K562 (cell line): ENCODE measurements around the gene TMEM79. TPM values are rescaled to one million over a fixed set of nuclear protein-coding genes. Genes with fewer than 3 reads are reported as not detected.

Source experiments
- ARID2 ChIP-seq: fragments of 450-650 bp; IDR thresholded peaks from 2 replicates; pipeline ENCODE4 v1.6.1; 2017; ENCODE audit warnings: antibody characterized with exemption, mild to moderate bottlenecking
- BACH1 ChIP-seq: fragments of 200-800 bp; sonication (Bioruptor generic); IDR thresholded peaks from 2 replicates; pipeline ENCODE4 v1.6.1; 2016; ENCODE audit warnings: missing genetic modification characterization, missing compliant biosample characterization
- KLF16 ChIP-seq: IDR thresholded peaks from 2 replicates; pipeline ENCODE4 v1.6.1; 2016; ENCODE audit warnings: antibody characterized with exemption
- MTA2 ChIP-seq: fragments of 450-650 bp; IDR thresholded peaks from 2 replicates; pipeline ENCODE4 v1.6.1; 2016; ENCODE audit warnings: low read depth
- NRF1 ChIP-seq, 2 experiments: fragments of 450-650 bp; IDR thresholded peaks in 1 of 2; conservative IDR thresholded peaks in 1 of 2; 2 replicates each; pipeline ENCODE4 v1.6.1; 2014; ENCODE audit warnings: mild to moderate bottlenecking in 2 of 2
- RFX1 ChIP-seq: fragments of 450-650 bp; IDR thresholded peaks from 2 replicates; pipeline ENCODE4 v1.6.1; 2016; ENCODE audit warnings: mild to moderate bottlenecking, moderate library complexity
- TAF7 ChIP-seq: fragments of 450-650 bp; IDR thresholded peaks from 2 replicates; pipeline ENCODE4 v1.6.1; 2016; ENCODE audit warnings: missing genetic modification characterization, missing compliant biosample characterization
- VEZF1 ChIP-seq: fragments of 200-800 bp; sonication (Bioruptor generic); IDR thresholded peaks from 2 replicates; pipeline ENCODE4 v1.6.1; 2017; ENCODE audit warnings: missing genetic modification characterization, missing compliant biosample characterization
- XRCC3 ChIP-seq: fragments of 450-650 bp; IDR thresholded peaks from 2 replicates; pipeline ENCODE4 v1.6.1; 2017; ENCODE audit warnings: mild to moderate bottlenecking, moderate library complexity
- ZBTB1 ChIP-seq: sonication (generic); formaldehyde crosslinking; IDR thresholded peaks from 2 replicates; pipeline ENCODE4 v1.8.1; 2023; ENCODE audit warnings: missing genetic modification reagents, low read depth, mild to moderate bottlenecking, borderline replicate concordance
- ZNF174 ChIP-seq: fragments of 250-450 bp; sonication (Bioruptor Pico); IDR thresholded peaks from 2 replicates; pipeline ENCODE4 v1.4.0; 2020; ENCODE audit warnings: mild to moderate bottlenecking
- ZNF518B ChIP-seq: fragments of 250-450 bp; sonication (Bioruptor Pico); IDR thresholded peaks from 2 replicates; pipeline ENCODE4 v1.5.0; 2021; ENCODE audit warnings: mild to moderate bottlenecking, moderate library complexity
- polyA plus RNA-seq, 8 experiments: library from polyadenylated mRNA; depleted of rRNA in 4 of 8; stranded (reverse) in 5 of 8; unstranded in 3 of 8; fragments of >200 nt; fragmentation: Nextera tagmentation in 2 of 8; fragmentation: Illumina TruSeq in 1 of 8; extraction: Ambion mirVana in 2 of 8; extraction: Trizol in 1 of 8; gene quantifications; 2 replicates each; pipeline versions ENCODE4 v1.2.1 to v1.2.3, GENCODE V29; 2011 to 2014; ENCODE audit warnings: inconsistent platforms in 1 of 8, missing spikeins in 1 of 8
- total RNA-seq, 7 experiments: library from RNA; depleted of rRNA in 6 of 7; stranded (reverse); fragments of >200 nt in 6 of 7; fragmentation: Illumina TruSeq in 2 of 7; extraction: Trizol in 2 of 7; gene quantifications; 2 replicates each; pipeline versions ENCODE4 v1.2.1 to v1.2.3, GENCODE V29; 2011 to 2021; ENCODE audit warnings: low replicate concordance in 1 of 7
- TF ChIP-seq, protein P1 (sequence below), 3 experiments: fragments of 200-800 bp in 1 of 3; fragments of 250-450 bp in 1 of 3; fragments of 450-650 bp in 1 of 3; sonication (Bioruptor Pico) in 1 of 3; sonication (Bioruptor generic) in 1 of 3; formaldehyde crosslinking in 1 of 3; IDR thresholded peaks; 2 replicates each; pipeline versions ENCODE4 v1.6.1 to v1.8.0; 2016 to 2022; ENCODE audit warnings: mild to moderate bottlenecking in 2 of 3, missing genetic modification characterization in 2 of 3, missing compliant biosample characterization in 1 of 3, moderate library complexity in 1 of 3
- TF ChIP-seq, protein P2 (sequence below): fragments of 250-450 bp; sonication (Bioruptor Pico); IDR thresholded peaks from 2 replicates; pipeline ENCODE4 v1.4.0; 2020; ENCODE audit warnings: mild to moderate bottlenecking, moderate library complexity

Gene TMEM79
- total and polyA plus RNA-seq, 9 of the 15 experiments (the other 6 are each of a cell fraction or from before 2014, with no cell fraction given) = 0.69 to 6.8 (median 4.0) TPM

DNA sequence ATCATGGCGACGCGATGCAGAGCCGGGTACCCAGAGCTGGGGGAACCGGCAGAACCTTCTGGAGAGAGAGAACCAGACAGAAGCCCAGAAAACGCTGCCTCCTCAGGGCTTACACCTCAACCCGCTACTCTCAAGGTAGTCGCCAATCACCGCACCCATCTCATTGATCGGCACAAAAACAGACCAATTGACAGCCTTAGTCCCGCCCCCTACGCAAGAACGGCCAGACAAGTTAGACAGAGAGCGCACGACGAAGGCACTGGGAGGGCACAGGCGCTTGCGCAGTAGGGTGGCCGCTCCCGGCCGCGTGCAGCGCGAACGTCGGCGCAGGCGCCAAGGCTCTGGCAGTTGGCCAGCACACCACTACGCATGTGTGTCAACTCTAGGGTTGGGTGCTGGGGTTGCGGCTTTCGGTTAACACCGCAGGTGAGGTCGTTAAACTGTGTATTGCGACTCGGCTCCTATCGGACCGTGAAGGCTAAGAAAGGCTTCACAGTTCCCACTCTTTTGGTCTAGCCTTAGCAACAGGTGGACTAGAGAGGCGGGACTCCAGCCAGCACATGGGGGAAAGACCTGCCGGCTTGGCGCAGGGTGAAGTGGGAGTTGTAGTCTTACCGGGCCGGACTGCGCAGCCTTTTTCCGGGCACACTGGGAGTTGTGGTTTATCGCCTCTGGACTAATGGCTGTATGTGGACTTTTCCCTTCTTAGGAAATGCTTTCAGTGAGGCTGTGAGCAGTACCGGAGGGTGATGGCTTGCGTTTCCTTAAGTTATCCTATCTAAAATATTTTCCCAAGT is 54.3 kb downstream of the TMEM79 start, which contains the start of the genes CCT3 and TSACC (continued):
- no peak for TF ChIP-seq ZNF518B (CRISPR knock-in tag)
- TF ChIP-seq ZNF174 (CRISPR knock-in tag) = no peak
- TF ChIP-seq, protein P1, sequence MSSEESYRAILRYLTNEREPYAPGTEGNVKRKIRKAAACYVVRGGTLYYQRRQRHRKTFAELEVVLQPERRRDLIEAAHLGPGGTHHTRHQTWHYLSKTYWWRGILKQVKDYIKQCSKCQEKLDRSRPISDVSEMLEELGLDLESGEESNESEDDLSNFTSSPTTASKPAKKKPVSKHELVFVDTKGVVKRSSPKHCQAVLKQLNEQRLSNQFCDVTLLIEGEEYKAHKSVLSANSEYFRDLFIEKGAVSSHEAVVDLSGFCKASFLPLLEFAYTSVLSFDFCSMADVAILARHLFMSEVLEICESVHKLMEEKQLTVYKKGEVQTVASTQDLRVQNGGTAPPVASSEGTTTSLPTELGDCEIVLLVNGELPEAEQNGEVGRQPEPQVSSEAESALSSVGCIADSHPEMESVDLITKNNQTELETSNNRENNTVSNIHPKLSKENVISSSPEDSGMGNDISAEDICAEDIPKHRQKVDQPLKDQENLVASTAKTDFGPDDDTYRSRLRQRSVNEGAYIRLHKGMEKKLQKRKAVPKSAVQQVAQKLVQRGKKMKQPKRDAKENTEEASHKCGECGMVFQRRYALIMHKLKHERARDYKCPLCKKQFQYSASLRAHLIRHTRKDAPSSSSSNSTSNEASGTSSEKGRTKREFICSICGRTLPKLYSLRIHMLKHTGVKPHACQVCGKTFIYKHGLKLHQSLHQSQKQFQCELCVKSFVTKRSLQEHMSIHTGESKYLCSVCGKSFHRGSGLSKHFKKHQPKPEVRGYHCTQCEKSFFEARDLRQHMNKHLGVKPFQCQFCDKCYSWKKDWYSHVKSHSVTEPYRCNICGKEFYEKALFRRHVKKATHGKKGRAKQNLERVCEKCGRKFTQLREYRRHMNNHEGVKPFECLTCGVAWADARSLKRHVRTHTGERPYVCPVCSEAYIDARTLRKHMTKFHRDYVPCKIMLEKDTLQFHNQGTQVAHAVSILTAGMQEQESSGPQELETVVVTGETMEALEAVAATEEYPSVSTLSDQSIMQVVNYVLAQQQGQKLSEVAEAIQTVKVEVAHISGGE (CRISPR knock-in tag; IDR thresholded peaks at IDR 0.05) = peak in 1 of 3 experiments; percentile 78; a peak in 2 of 6 replicates
- 0 out of 2 replicates have a peak, but pooled peaks have one; percentile 12 for TF ChIP-seq VEZF1 (CRISPR knock-in tag)
- no peak for TF ChIP-seq ZBTB1
- TF ChIP-seq, protein P2, sequence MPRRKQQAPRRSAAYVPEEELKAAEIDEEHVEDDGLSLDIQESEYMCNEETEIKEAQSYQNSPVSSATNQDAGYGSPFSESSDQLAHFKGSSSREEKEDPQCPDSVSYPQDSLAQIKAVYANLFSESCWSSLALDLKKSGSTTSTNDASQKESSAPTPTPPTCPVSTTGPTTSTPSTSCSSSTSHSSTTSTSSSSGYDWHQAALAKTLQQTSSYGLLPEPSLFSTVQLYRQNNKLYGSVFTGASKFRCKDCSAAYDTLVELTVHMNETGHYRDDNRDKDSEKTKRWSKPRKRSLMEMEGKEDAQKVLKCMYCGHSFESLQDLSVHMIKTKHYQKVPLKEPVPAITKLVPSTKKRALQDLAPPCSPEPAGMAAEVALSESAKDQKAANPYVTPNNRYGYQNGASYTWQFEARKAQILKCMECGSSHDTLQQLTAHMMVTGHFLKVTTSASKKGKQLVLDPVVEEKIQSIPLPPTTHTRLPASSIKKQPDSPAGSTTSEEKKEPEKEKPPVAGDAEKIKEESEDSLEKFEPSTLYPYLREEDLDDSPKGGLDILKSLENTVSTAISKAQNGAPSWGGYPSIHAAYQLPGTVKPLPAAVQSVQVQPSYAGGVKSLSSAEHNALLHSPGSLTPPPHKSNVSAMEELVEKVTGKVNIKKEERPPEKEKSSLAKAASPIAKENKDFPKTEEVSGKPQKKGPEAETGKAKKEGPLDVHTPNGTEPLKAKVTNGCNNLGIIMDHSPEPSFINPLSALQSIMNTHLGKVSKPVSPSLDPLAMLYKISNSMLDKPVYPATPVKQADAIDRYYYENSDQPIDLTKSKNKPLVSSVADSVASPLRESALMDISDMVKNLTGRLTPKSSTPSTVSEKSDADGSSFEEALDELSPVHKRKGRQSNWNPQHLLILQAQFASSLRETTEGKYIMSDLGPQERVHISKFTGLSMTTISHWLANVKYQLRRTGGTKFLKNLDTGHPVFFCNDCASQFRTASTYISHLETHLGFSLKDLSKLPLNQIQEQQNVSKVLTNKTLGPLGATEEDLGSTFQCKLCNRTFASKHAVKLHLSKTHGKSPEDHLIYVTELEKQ (CRISPR knock-in tag) = no peak
- TF ChIP-seq BACH1 (tag) = peak; percentile 19; the same call in 1 of the 2 replicates
- 0 out of 2 replicates have a peak, but pooled peaks have one; percentile 19 for TF ChIP-seq TAF7 (tag)
- no peak for TF ChIP-seq ARID2
- TF ChIP-seq RFX1 = no peak; the same call in 1 of the 2 replicates
- TF ChIP-seq XRCC3 = no peak
- TF ChIP-seq MTA2 = no peak
- TF ChIP-seq NRF1 (conservative IDR thresholded peaks at IDR 0.05 in 1 of 2, IDR thresholded peaks at IDR 0.05 in 1 of 2) = peak; percentile 99
- TF ChIP-seq KLF16 = no peak
